B cell (primary cell): ENCODE results near the gene TTC23. TPM values are rescaled to one million over a fixed set of nuclear protein-coding genes. Genes with fewer than 3 reads are reported as not detected.

Experiments
- ATAC-seq: fragments of 200-7000 bp; cut with Tn5 transposase; one replicate; pipeline ENCODE4 v1.10.0; 2021; ENCODE audit warnings: low read depth, mild to moderate bottlenecking, moderate number of reproducible peaks, moderate library complexity
- CTCF ChIA-PET: fragments of 350-600 bp; sonication (Branson Sonifier 250); formaldehyde crosslinking; loops from one replicate; lab custom pipeline; 2021; ENCODE audit warnings: antibody characterized with exemption, inconsistent platforms; lab: Charles Lee
- POLR2A ChIA-PET: fragments of 350-600 bp; sonication (Branson Sonifier 250); formaldehyde crosslinking; loops from one replicate; lab custom pipeline; 2021; ENCODE audit warnings: antibody characterized with exemption; lab: Charles Lee
- DNase-seq: peaks from one replicate; pipeline ENCODE4 v3.0.0; 2013
- H2AFZ ChIP-seq: 2 replicates; pipeline ENCODE4 v1.6.1; 2012; ENCODE audit warnings: mild to moderate bottlenecking, low read depth, low read length; ENCODE audit not compliant: insufficient read depth, poor library complexity, severe bottlenecking
- H3K27ac ChIP-seq, 2 donors: 1 replicate in 1 of 2; 2 replicates in 1 of 2; pipeline ENCODE4 v1.5.1; 2012 to 2013; ENCODE audit warnings: low read length in 2 of 2, mild to moderate bottlenecking in 2 of 2, moderate library complexity in 1 of 2
- H3K27me3 ChIP-seq, 4 experiments: fragments of 200-600 bp in 1 of 4; sonication (generic) in 1 of 4; replicated peaks in 1 of 4; 1 replicate in 2 of 4; 2 replicates in 2 of 4; pipeline versions ENCODE4 v1.6.1 to v1.7.0; 2013 to 2016; ENCODE audit warnings: low read length in 3 of 4, mild to moderate bottlenecking in 2 of 4, mixed read lengths in 1 of 4, moderate library complexity in 1 of 4; ENCODE audit not compliant: insufficient read depth in 4 of 4, control insufficient read depth in 3 of 4; ENCODE audit errors: control extremely low read depth in 1 of 4
- H3K36me3 ChIP-seq, 2 experiments: replicated peaks in 1 of 2; 1 replicate in 1 of 2; 2 replicates in 1 of 2; pipeline versions ENCODE4 v1.6.1 to v1.7.1; 2013; ENCODE audit warnings: low read length in 1 of 2; ENCODE audit not compliant: insufficient read depth in 2 of 2, control insufficient read depth in 1 of 2; ENCODE audit errors: control extremely low read depth in 1 of 2, extremely low read depth in 1 of 2
- H3K4me1 ChIP-seq, 2 donors: fragments of 200-600 bp in 1 of 2; sonication (generic) in 1 of 2; 1 replicate in 1 of 2; 2 replicates in 1 of 2; pipeline versions ENCODE4 v1.5.1 to v1.6.1; 2013 to 2017; ENCODE audit warnings: low read length in 2 of 2; ENCODE audit not compliant: control insufficient read depth in 2 of 2, insufficient read depth in 2 of 2
- H3K4me2 ChIP-seq: replicated peaks from 2 replicates; pipeline ENCODE3; 2012; ENCODE audit warnings: mild to moderate bottlenecking, low read depth, low read length; ENCODE audit not compliant: poor library complexity, severe bottlenecking
- H3K4me3 ChIP-seq, 5 experiments: fragments of 200-600 bp in 1 of 5; sonication (generic) in 1 of 5; 1 replicate in 3 of 5; 2 replicates in 2 of 5; pipeline versions ENCODE4 v1.5.1 to v1.7.0; 2011 to 2016; ENCODE audit warnings: low read length in 4 of 5, mild to moderate bottlenecking in 4 of 5, low read depth in 2 of 5, control low read depth in 1 of 5, moderate library complexity in 1 of 5; ENCODE audit not compliant: insufficient read depth in 1 of 5; ENCODE audit errors: control extremely low read depth in 1 of 5, extremely low read depth in 1 of 5
- H3K79me2 ChIP-seq: fragments of 200-600 bp; sonication (generic); one replicate; pipeline ENCODE4 v1.6.0; 2016; ENCODE audit warnings: low read length; ENCODE audit not compliant: control insufficient read depth, insufficient read depth
- H3K9ac ChIP-seq: fragments of 200-600 bp; sonication (generic); 2 replicates; pipeline ENCODE4 v1.6.1; 2017; ENCODE audit warnings: mild to moderate bottlenecking, low read length, moderate library complexity
- H3K9me3 ChIP-seq, 3 donors: one replicate each; pipeline versions ENCODE4 v1.6.1 to v1.7.1; 2013; ENCODE audit warnings: low read length in 2 of 3; ENCODE audit not compliant: control insufficient read depth in 2 of 3, insufficient read depth in 1 of 3; ENCODE audit errors: control extremely low read depth in 1 of 3
- H4K20me1 ChIP-seq: 2 replicates; pipeline ENCODE4 v1.6.0; 2012; ENCODE audit warnings: mild to moderate bottlenecking, low read length; ENCODE audit not compliant: insufficient read depth, control insufficient read depth, poor library complexity, severe bottlenecking
- H3K27ac Mint-ChIP-seq: one replicate; pipeline ENCODE4 v1.8.0; 2021; ENCODE audit warnings: mixed read lengths
- H3K27me3 Mint-ChIP-seq: one replicate; pipeline ENCODE4 v1.8.0; 2021; ENCODE audit warnings: mixed read lengths
- H3K4me1 Mint-ChIP-seq: one replicate; pipeline ENCODE4 v1.8.0; 2021; ENCODE audit warnings: mixed read lengths
- H3K4me3 Mint-ChIP-seq: one replicate; pipeline ENCODE4 v1.8.0; 2021; ENCODE audit warnings: mixed read lengths
- H3K9me3 Mint-ChIP-seq: one replicate; pipeline ENCODE4 v1.8.0; 2022; ENCODE audit warnings: mixed read lengths; ENCODE audit not compliant: insufficient read depth
- CTCF ChIP-seq: fragments of 200-600 bp; IDR thresholded peaks from one replicate; pipeline ENCODE4 v1.8.0; 2022; ENCODE audit warnings: antibody characterized with exemption, mild to moderate bottlenecking
- EZH2 ChIP-seq: IDR thresholded peaks from 2 replicates; pipeline ENCODE4 v1.6.1; 2012; ENCODE audit warnings: borderline replicate concordance, low read depth, mild to moderate bottlenecking, moderate library complexity, low read length; ENCODE audit not compliant: insufficient read depth, poor library complexity, severe bottlenecking
- WGBS: methylation state at CpG from one replicate; pipeline ENCODE4 v1.1.5; 2013; ENCODE audit warnings: missing lambda C conversion rate; ENCODE audit not compliant: insufficient coverage; 5-methylcytosine and 5-hydroxymethylcytosine counted together
- intact Hi-C: fragments of 100-400 bp; cut with micrococcal nuclease; formaldehyde crosslinking; loops from one replicate; pipeline ENCODE4 v1.10.0; 2022
- polyA plus RNA-seq: library from polyadenylated mRNA; depleted of rRNA; stranded (reverse); fragments of >200 nt; gene quantifications from 2 replicates; pipeline ENCODE4 v1.2.3, GENCODE V29; 2012
- total RNA-seq, 2 donors: library from RNA; stranded (reverse); fragments of 120-200 nt in 1 of 2; gene quantifications; 1 replicate in 1 of 2; 2 replicates in 1 of 2; pipeline versions ENCODE4 v1.2.3 to v1.2.4, GENCODE V29; 2013 to 2022

The TTC23 gene
- total and polyA plus RNA-seq, 2 donors (not counting 1 experiment from before 2014, with no cell fraction given): 0.15 to 1.9 TPM

- ChIA-PET CTCF (no interaction called here), POLR2A (no interaction called here)
- Histone ChIP-seq H2AFZ (no peak overlapping the region), H3K36me3 (no peaks in the 10 kb centered on the region), H3K4me2 (no peak overlapping the region), H3K9me3 (peaks cover 0 to 4% (median 2%) of the 10 kb centered on the region in 3 donors), H3K27ac (no peak overlapping the region), H4K20me1 (no peaks in the 10 kb centered on the region), H3K4me1 (no peaks in the 10 kb centered on the region), H3K4me3 (no peak overlapping the region), H3K79me2 (no peaks in the 10 kb centered on the region), H3K27me3 (no peaks in the 10 kb centered on the region), H3K9ac (no peak overlapping the region)
- Mint-ChIP-seq H3K4me3 (no peak overlapping the region), H3K27me3 (no peaks in the 10 kb centered on the region), H3K4me1 (no peaks in the 10 kb centered on the region), H3K9me3 (peaks cover 5% of the 10 kb centered on the region), H3K27ac (no peak overlapping the region)
- WGBS: no CpG with 5 or more reads among the region's 3 CpGs
- TF ChIP-seq CTCF (no peak), EZH2 (no peak)
- DNase-seq: no peak
- no peak for ATAC-seq
- intact Hi-C loops: no loop called here
Observed at GRCh38 chr15:99228120-99228770, 21.1 kb downstream of the TTC23 start.

GRCh38 chr15:99226802-99227201, 22.6 kb downstream of the TTC23 start:
- intact Hi-C loops: no loop called here
- Histone ChIP-seq H3K4me2 (no peak overlapping the region), H4K20me1 (no peaks in the 10 kb centered on the region), H3K79me2 (no peaks in the 10 kb centered on the region), H3K36me3 (no peaks in the 10 kb centered on the region), H3K4me3 (no peak overlapping the region), H3K9ac (no peak overlapping the region), H3K27me3 (no peaks in the 10 kb centered on the region), H3K9me3 (no peaks in the 10 kb centered on the region), H3K27ac (no peak overlapping the region), H2AFZ (no peak overlapping the region), H3K4me1 (no peaks in the 10 kb centered on the region)
- ATAC-seq: no peak
- ChIA-PET POLR2A (no interaction called here), CTCF (interaction anchor here (1.6 kb wide), 1 partner anchor 13 kb away, joined by 4 read pairs; no protein-coding TSS in a partner anchor)
- WGBS: 50% methylated on average over 2 of the region's 3 CpGs
- Mint-ChIP-seq H3K27me3 (no peaks in the 10 kb centered on the region), H3K4me1 (no peaks in the 10 kb centered on the region), H3K4me3 (no peak overlapping the region), H3K9me3 (no peaks in the 10 kb centered on the region), H3K27ac (no peak overlapping the region)
- DNase-seq: no peak
- TF ChIP-seq EZH2 (no peak), CTCF (no peak)
